GM18870 (cell line): ENCODE measurements around the gene HIGD1B.

ENCODE experiments used
- ATAC-seq: cut with Tn5 transposase; IDR thresholded peaks from one replicate; pipeline ENCODE4 v1.9.1; 2021; ENCODE audit warnings: moderate library complexity; ENCODE audit not compliant: unreplicated experiment

The HIGD1B gene

DNA sequence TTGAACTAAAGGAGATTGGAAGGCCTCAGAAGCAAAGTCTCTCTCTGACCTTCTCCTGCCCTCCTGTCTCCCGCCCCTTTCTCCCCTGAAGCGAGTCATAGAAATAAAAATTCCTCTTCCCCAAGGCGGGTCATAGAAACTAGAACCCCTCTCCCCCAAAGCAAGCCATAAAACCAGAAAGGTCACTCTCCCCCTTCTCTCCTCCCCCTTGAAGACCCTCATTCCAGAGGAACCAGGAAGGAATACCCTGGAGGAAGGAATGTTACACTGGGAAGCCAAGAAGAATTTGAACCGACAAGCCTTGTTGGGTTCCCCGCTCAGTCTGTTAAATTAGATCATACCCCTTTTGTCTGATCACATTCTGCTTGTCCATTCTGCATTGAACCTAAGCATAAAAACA is 14.9 kb upstream of the HIGD1B start:
- ATAC-seq, result no peak

DNA sequence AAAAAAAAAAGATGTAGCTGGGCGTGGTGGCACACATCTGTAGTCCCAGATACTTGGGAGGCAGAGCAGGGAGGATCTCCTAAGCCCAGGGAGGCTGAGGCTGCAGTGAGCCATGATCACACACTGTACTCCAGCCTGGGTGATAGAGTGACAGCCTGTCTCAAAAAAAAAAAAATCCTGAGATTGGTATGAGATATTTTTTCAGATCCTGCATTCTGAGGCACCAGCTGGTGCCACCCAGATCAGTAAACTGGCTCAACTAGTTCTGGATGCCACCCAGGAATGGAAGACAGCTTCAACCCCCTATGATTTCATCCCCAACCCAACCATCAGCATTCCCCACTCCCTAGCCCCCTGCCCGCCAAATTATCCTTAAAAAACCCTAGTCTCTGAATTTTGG is 10.5 kb upstream of the HIGD1B start:
- ATAC-seq, result no peak

DNA sequence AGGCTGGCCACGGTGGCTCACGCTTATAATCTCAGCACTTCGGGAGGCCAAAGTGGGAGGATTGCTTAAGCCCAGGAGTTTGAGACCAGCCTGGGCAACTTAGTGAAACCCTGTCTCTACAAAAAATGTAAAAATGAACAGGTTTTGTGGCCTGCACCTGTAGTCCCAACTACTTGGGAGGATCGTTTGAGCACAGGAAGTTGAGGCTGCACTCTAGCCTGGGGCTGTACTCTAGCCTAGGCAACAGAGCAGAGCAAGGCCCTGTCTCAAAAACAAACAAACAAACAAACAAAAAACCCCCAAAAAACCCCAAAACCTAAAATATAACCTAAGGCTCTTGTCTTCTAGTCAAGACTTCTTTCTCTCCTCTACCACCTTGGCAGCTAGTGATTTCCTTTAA is 7.4 kb upstream of the HIGD1B start:
- ATAC-seq, result no peak

DNA sequence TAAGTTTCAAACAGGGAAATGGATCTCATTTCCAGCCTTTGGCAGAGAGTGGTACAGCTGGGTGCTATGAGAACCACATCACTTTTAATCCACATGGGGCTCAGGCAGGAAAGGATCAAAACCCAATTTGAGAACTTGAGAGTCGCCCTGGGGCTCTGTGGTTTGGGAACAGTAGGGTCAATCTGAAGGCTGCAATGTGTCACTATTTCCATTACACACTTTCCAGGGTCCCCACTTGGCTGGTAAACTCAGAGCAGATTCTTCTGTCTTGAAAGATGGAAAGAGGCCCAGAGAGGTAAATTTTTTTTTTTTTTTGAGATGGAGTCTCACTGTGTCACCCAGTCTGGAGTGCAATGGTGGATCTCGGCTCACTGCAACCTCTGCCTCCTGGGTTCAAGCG is 6.7 kb upstream of the HIGD1B start:
- ATAC-seq, result no peak

DNA sequence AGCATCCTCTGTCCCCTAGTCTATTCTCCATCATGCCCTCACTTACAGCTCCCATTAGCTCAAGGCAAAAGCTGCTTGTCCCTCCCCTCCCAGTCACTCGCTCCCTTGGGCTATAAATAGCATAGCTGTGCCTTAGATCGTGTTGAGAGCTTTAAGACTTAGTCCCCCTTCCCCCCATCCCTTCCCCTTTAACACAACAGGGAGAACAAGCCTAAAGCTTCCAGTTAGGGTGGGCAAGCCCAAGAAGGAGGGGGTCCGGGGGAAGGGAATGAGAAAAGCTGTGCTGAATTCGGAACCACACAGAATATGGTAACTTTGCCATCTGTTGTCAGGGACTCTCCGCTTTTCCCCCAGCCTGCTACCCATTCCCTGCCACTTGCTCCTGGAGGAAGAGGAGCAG is 4.9 kb upstream of the HIGD1B start:
- ATAC-seq, result no peak

DNA sequence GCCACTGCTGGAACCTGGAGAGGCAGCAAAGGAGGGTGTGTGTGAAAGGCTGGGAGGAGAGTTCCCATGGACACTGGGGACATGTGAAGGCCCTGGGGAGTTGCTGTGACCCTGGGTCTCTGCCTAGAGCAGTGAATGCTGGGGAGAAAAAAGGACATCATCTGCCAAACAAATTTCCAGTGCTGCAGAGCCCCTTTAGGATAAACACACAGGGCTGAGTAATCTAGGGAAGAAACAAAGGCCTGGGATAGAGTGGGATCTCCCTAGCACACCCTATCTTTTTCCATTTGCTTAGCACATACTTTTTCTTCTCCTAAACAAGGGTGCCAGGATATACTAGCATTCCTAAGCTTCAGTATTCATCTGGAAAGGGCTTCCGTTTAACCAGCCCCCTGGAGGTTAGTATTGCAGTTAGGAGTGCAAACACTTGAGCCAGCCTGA is 3.3 kb upstream of the HIGD1B start:
- no peak for ATAC-seq

DNA sequence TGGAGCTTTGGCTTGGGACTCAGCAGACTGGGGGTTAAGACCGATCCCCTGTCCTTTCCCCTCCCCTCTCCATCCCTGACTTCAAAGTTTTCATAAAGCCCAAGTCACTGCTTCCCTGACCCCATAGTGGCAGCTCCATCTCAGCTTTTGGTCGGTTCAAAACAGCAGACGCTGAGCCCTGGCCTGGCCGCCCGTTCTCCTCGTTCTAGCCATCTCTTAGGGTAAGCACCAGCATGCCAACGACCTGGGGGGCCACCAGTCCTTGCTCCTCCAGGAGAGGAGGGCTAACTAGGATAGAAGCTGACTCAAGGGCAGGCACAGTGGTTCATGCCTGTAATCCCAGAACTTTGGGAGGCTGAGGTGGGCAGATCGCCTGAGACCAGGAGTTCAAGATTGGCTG is 1.5 kb upstream of the HIGD1B start:
- ATAC-seq, result no peak

DNA sequence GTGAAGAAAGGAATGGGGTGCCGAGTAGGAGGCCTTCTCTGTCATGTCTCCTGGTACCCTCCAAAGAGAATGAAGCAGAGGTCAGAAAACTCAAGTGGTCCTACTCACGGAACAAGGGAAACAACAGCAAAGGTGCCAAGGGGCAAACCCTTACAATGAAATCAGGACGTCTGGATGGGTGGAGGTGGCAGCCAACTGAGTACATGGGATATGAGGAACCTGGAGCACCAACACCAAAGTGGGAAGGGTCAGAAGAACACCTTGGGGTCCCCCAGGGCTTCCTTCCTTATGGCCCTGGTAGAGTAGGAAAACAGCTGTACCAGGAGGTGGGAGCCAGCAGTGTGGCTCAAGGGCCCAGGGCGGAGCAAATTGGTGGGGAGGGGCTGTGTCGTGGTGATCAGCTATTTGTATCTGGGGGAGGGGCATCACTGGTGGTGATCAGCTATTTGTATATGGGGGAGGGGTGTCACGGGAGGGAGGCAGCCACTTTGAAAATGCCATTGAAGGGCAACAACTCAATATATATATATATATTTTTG is 643 bp downstream of the HIGD1B start:
- no peak for ATAC-seq

DNA sequence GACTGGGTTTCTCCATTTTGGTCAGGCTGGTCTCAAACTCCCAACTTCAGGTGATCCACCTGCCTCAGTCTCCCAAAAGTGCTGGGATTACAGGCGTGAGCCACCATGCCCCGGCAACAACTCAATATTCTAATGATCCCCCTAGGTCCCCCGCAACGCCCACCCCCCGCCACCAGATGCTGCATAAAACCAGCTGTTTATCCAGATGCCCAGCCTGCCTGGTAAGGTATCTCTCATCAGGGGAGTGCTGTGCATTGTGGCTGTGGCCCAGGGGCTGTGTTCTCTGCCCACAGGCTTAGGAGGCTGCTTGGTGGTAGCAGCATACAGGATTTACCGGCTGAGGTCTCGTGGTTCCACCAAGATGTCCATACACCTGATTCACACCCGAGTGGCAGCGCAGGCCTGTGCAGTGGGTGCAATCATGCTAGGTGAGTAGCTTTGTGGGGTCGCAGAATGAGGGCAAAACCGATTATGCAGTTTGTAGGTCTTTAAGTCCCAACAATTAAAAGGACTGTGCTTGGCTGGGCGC is 1.3 kb downstream of the HIGD1B start:
- no peak for ATAC-seq

DNA sequence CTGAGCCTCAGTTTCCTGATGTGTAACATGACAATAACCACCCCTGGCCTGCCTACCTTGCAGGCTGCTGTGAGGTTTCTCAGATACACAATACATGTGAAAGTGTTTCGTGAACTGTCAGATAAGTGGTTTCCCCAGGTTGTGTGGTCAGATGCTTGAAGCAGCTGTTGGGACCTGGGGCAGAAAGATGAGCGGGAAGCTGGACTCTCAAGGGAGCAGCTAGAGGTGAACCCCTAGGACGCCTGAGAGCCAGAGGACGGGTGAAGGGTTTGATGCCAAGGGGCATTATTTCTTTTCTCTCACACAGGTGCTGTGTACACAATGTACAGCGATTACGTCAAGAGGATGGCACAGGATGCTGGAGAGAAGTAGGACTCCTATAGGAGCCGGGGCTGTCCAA is 2.3 kb downstream of the HIGD1B start:
- ATAC-seq, result no peak

DNA sequence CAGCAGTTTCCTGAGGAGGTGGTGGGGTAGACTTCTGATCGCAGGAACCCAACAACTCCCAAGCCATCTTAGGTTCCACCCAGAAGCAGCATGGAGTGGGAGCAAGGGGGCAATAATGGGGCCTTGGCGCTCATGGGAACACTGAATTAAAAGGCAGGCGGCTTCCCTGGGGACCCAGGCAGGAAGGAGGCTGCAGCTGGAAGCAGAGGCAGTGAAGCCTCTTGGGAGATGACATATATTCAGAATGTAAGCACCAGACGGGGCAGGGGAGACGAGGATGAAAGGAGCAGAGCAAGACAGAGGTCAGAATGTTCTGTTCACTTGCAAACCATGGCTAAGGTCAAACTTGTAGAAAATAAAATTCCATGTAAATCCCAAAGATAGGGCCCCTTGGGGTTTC is 2.9 kb downstream of the HIGD1B start:
- ATAC-seq, result no peak

DNA sequence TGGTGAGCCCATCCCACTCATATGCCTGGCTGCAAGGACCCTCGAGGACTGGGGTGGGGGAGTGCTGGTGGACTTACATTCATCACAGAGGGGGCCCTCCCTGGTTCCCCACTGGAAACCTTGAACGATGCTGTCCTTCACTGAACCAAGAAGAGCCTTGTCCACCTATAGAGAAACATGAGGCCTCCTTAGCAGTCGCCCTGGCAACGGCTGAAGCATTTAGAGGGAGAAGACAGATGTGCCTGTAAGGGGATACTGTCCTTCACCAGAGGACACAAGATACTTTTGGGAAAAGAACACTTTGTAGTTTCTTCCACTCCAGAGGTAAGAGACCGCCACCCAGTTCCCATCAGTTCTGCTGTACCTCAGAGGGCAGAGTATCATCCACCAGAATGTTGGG is 6.5 kb downstream of the HIGD1B start:
- no peak for ATAC-seq

DNA sequence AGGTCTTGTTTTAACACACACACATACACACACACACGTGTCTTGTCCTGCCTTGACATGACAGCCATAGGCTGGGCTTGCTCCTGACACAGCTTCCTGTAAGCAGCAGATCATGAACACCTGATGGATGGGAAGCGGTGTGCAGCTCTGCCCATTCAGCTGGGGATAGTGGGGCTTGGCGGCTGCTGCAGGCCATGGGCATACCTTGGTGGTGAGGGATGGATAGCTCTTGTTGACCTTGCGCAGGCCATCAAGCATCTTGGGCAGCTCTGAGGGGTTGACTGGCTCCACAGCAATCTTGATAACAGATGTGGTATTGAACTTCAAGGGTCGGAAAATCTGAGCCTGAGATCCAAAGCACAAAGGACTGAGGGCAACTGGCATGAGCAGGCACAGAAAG is 12.0 kb downstream of the HIGD1B start:
- no peak for ATAC-seq

DNA sequence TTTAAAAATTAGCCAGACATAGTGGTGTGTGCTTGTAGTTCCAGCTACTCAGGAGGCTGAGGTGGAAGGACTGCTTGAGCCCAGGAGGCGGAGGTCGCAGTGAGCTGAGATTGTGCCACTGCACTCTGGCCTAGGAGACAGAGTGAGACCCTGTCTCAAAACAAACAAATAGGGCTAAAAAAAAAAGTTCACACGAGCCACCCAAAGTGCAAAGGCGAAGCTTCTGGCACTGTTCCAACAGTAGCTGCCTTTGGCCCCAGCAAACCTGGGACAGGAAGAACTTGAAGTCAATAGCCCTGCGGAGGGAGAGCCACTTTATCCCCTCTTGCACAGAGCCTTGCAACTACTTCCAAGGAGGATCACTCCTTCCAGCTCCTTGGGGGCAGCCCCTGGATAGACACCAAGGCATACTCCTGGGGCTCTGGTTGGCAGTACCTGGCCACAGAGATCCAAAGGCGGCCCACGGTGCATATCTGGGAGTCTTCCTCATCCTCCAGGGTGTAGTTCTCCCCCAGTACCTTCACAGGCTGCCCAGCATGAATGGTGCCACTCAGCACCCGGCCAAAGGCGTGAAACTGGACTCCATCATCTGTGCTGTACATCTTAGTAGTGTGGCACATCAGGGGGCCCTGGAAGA is 14.7 kb downstream of the HIGD1B start:
- no peak for ATAC-seq

DNA sequence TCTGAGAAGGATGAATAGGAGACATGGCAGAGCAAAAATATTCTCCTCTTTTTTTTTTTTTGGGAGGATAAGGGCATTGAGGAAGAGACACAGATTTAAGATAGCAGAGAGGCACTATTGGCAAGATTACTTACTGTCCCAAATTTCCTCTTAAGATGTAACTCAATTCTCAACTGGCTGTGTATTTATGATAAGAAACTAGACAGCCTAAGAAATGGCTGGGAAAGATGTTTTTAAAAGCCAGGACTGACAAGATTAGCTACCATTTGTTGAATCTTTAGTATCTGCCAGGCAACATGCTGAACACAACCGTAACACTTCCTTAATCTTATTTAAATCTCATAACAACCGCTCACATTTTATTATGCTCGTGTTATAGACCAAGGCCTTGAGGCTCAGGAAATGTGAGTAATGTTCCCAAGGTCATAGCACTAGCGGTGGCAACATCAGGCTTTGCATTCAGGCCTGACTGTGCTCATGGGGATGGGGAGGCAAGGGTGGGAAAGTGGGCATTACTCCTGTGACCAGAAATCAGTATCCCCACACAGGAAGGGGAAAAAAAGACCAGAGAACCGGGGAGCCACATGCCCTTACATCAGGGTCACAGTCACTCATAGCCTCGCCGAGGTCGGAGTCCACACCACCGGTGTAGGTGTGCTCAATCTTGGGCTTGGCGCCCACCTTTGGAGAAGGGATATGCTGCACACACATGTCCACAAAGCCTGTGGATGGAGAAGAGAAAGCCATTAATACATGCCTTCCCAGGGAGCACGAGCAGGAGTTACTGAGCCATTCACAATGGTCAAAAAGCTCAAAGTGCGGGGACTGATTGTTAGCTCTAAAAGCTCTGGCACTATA is 15.6 kb downstream of the HIGD1B start:
- ATAC-seq, result no peak

DNA sequence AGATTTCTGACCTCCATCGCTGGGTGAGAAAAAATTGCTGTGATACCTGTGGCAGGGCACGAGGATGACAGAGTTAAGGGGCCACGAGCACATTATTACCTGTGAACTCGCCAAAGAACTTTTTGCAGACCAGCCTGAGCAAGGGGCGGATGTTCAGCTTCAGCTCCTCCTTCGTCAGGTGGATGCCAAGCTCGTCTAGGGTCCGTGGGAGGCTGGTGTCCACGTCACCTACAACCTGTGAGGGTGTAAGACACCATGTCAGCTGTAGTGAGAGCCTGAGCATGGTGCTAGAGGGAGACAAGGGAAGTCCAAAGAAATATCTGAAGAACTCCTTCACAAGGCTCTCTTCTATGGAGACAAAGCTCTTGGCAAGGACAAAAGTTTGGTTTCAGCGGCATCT is 17.1 kb downstream of the HIGD1B start:
- no peak for ATAC-seq

DNA sequence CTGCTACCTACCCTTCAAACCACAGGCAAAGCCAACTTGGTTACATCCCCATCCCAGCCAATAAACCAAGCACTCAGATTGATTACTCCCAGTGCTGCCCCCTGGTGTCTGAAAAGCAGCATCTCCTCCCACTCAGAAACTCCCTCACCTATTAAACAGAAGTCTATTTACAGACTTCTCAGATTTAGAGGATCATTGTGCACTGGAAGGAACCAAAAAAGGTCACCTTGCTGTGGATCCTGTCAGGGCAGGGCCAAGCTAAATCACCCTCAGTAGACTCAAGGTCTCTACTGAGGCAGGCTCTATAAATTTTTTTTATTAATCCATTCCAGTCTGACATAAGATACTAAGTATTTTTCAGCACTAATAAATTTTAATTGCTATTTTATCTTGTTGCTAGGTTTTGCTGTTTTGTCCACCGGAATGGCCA is 17.6 kb downstream of the HIGD1B start:
- ATAC-seq, result no peak

DNA sequence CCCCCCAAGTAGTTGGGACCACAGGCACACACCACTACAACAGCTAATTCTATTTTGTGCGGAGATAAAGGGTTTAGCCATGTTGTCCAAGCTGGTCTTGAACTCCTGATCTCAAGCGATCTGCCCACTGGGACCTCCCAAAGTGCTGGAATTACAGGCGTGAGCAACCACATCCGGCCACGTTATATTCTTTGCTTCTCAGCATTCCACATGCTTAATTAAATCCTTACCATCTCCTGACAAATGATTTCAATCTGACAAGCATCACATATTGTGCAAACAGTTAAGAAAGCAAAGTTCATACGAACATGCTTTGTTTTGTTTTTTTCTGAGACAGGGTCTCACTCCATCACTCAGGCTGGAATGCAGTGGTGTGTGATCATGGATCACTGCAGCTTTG is 18.2 kb downstream of the HIGD1B start:
- ATAC-seq, result no peak

DNA sequence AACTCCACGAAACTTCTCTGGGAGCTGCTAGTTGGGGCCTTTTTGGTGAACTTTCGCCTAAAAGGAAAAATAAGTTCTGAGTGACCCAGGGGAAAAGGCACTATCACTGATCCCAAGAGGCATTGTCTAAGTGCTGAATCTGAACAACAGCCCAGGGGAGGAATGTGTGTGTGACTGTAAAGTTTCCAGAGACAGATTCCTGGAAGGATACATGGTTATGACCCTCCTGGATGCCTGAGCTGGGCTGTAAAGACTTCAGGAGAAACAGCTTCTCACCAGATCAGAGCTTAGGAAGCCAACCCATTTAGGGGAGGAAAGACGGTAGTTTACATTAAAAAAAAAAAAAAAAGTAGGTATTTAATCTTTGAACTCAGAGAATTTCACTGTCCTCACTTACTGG is 20.2 kb downstream of the HIGD1B start:
- ATAC-seq, result no peak

DNA sequence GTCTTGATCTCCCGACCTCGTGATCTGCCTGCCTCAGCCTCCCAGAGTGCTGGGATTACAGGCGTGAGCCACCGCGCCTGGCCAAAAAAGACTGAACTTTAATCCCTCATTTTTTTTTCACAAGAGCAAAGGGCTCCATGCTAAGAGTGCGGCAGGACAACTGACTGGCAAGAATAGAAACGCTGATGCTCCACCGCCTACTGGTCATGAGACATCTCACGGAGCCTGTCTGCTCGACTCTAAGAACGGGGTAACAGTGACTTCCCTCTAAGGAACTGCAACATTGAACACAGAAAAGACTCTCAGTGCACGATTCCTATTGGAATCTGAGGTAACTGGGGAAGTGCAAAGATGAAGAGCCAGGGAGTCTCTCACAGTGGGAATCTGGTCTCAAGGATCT is 23.9 kb downstream of the HIGD1B start:
- ATAC-seq, result no peak

DNA sequence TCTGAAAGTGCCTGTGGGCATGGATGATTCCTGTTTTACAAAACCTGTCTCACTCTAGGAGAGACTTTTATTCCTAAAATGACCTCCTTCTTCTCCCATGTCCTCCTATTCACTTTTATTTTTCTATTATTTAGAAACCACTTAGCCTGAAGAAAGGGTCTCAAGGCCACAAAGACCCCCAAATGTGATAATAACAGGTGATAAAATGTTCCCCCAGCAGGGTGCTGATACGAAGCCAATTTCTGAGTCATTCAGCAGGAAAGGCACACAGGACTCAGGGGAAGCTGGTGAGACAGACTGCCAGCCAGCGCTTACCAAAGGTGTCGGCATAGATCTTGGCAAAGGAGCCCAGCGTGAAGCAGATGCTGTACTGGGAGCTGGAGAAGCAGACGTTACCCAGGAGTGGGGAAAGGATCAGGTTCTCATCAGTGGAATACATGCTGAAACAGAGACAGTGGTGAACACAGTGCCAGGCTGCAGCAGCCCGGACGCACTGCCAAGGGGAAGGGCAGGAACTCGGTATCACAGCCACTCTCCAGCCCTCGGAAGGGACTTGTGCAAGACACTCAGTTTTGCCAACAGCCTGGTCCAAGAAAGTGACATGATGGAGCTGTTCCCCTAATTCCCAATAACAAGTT is 24.6 kb downstream of the HIGD1B start:
- ATAC-seq, result no peak

DNA sequence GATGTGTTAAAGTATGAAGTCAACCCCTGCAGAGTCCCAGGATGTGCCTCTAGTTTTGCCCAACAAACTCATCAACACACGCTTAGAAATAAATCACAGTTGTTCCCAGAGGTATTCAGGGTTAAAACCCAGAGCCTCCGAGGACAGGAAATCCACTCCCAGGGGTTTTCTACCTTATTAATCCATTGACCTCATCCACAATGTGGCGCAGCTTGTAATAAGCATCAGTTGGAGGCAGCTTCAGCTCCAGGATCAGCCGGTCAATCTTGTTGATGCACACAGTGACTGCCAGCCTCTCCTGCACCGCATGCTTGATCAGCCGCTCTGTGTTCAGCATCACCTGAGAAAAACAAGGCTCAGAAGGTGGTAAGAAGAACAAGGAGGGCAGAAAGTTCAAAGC is 28.1 kb downstream of the HIGD1B start:
- ATAC-seq, result no peak
